ENCODE results near the gene PTGER4.
"Not testable (repeated sequence)": the region's sequence is repeated elsewhere in the genome, so short reads cannot be mapped to it uniquely, and the experiment has no call there.

GRCh38 chr5:40639531-40639930 lies 40.2 kb upstream of the PTGER4 start:
- TF ChIP-seq CTCF (conservative IDR thresholded peaks at IDR 0.05; ENCODE audit: low read length); EZH2phosphoT487 (IDR thresholded peaks at IDR 0.05; ENCODE audit: borderline replicate concordance): not testable (repeated sequence)

Data from Loucy (cell line).